HEK293T (cell line): Measurements from ENCODE around the gene ACKR2.
"Not testable (repeated sequence)": the region's sequence is repeated elsewhere in the genome, so short reads cannot be mapped to it uniquely, and the experiment has no call there.

Experiments
- CTCF ChIA-PET: fragments of 350-600 bp; formaldehyde crosslinking; extraction: SDS; loops from one replicate; lab custom pipeline; 2021; ENCODE audit warnings: antibody characterized with exemption, inconsistent platforms; lab: Yijun Ruan, JAX
- POLR2A ChIA-PET: fragments of 350-600 bp; formaldehyde crosslinking; extraction: SDS; loops from one replicate; lab custom pipeline; 2020; ENCODE audit warnings: antibody characterized with exemption, inconsistent platforms; lab: Yijun Ruan, JAX
- DNase-seq: peaks from one replicate; pipeline ENCODE4 v3.0.0; 2012; ENCODE audit warnings: mixed read lengths; ENCODE audit errors: extremely low spot score
- ARNT ChIP-seq: fragments of 450-650 bp; IDR thresholded peaks from 2 replicates; pipeline ENCODE4 v1.6.1; 2017; ENCODE audit warnings: mild to moderate bottlenecking
- BHLHE40 ChIP-seq: fragments of 450-650 bp; IDR thresholded peaks from 2 replicates; pipeline ENCODE4 v1.6.1; 2016; ENCODE audit warnings: mild to moderate bottlenecking, moderate library complexity, borderline replicate concordance
- CTBP1 ChIP-seq: fragments of 450-650 bp; IDR thresholded peaks from 2 replicates; pipeline ENCODE4 v1.6.1; 2016; ENCODE audit warnings: borderline replicate concordance
- ELF4 ChIP-seq: fragments of 450-650 bp; IDR thresholded peaks from 2 replicates; pipeline ENCODE4 v1.6.1; 2017; ENCODE audit warnings: antibody characterized with exemption
- FOXA1 ChIP-seq: fragments of 450-650 bp; IDR thresholded peaks from 2 replicates; pipeline ENCODE4 v1.6.1; 2016; ENCODE audit warnings: mild to moderate bottlenecking
- FOXK2 ChIP-seq: fragments of 450-650 bp; IDR thresholded peaks from 2 replicates; pipeline ENCODE4 v1.6.1; 2016; ENCODE audit warnings: mild to moderate bottlenecking
- FOXM1 ChIP-seq: fragments of 450-650 bp; IDR thresholded peaks from 2 replicates; pipeline ENCODE4 v1.6.1; 2017; ENCODE audit warnings: mild to moderate bottlenecking, borderline replicate concordance
- HDGF ChIP-seq: fragments of 450-650 bp; IDR thresholded peaks from 2 replicates; pipeline ENCODE4 v1.6.1; 2017; ENCODE audit warnings: antibody characterized with exemption, borderline replicate concordance
- L3MBTL2 ChIP-seq: fragments of 450-650 bp; conservative IDR thresholded peaks from 2 replicates; pipeline ENCODE4 v1.6.1; 2016; ENCODE audit warnings: mild to moderate bottlenecking
- LEF1 ChIP-seq: fragments of 450-650 bp; IDR thresholded peaks from 2 replicates; pipeline ENCODE4 v1.6.1; 2017; ENCODE audit warnings: mild to moderate bottlenecking, borderline replicate concordance
- NFRKB ChIP-seq: fragments of 450-650 bp; IDR thresholded peaks from 2 replicates; pipeline ENCODE4 v1.6.1; 2016; ENCODE audit warnings: mild to moderate bottlenecking, moderate library complexity
- PKNOX1 ChIP-seq: fragments of 450-650 bp; IDR thresholded peaks from 2 replicates; pipeline ENCODE4 v1.6.1; 2016
- SP1 ChIP-seq: fragments of 450-650 bp; IDR thresholded peaks from 2 replicates; pipeline ENCODE4 v1.6.1; 2017
- SUZ12 ChIP-seq: fragments of 450-650 bp; IDR thresholded peaks from 2 replicates; pipeline ENCODE4 v1.6.1; 2016; ENCODE audit warnings: mild to moderate bottlenecking
- TARDBP ChIP-seq: fragments of 450-650 bp; IDR thresholded peaks from 2 replicates; pipeline ENCODE4 v1.6.1; 2016
- ZNF384 ChIP-seq: fragments of 450-650 bp; IDR thresholded peaks from 2 replicates; pipeline ENCODE4 v1.6.1; 2016

The ACKR2 gene

DNA sequence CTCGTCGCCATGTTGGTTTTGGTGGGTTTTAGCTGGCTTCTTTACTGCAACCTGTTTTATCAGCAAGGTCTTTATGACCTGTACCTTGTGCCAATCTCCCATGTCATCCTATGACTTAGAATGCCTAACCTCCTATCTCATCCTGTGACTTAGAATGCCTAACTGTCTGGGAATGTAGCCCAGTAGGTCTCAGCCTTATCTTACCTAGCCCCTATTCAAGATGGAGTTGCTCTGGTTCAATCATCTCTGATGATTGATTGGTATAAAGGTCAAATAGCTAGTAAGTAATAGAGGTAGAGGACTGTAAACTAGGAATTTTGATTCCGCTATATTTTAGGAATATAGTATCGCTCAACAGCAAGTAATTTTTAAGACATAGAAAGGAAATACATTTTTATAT is 1.3 kb upstream of the ACKR2 start:
- no peak for TF ChIP-seq ELF4
- TF ChIP-seq FOXK2: no peak
- TF ChIP-seq PKNOX1: no peak
- no peak for TF ChIP-seq CTBP1
- no peak for TF ChIP-seq BHLHE40
- no peak for TF ChIP-seq NFRKB
- TF ChIP-seq ZNF384: no peak
- no peak for TF ChIP-seq LEF1
- TF ChIP-seq SP1: no peak
- no peak for TF ChIP-seq ARNT
- no peak for TF ChIP-seq FOXA1
- TF ChIP-seq SUZ12: no peak
- no peak for TF ChIP-seq TARDBP
- TF ChIP-seq L3MBTL2: no peak
- no peak for TF ChIP-seq FOXM1
- CTCF ChIA-PET: no interaction called here
- POLR2A ChIA-PET: no interaction called here
- no peak for DNase-seq

DNA sequence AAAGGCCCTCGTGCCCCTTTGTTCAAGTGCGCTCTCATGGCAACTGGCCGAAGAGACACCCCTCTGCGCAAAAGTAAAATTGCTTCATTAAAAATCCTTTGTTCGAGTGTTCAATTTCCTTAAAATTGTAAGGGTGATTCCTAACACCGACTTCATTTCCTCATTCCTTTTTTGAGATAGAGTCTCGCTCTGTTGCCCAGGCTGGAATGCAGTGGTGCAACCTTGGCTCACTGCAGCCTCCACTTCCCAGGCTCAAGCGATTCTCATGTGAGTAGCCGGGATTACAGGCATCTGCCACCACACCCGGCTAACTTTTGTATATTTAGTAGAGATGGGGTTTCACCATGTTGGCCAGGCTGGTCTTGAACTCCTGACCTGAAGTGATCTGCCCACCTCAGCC is 1.5 kb downstream of the ACKR2 start:
- POLR2A ChIA-PET, CTCF ChIA-PET, DNase-seq: not testable (repeated sequence)

- CTCF ChIA-PET, POLR2A ChIA-PET, DNase-seq: not testable (repeated sequence)
These were observed 2.1 kb downstream of the ACKR2 start for GRCh38 chr3:42811118-42811883.

GRCh38 chr3:42814246-42814645 is 5.0 kb downstream of the ACKR2 start:
- POLR2A ChIA-PET: interaction anchor here (4.3 kb wide), 1 partner anchor 10 kb away, joined by 36 read pairs; the partner anchor contains the start of gene HIGD1A
- CTCF ChIA-PET: no interaction called here
- no peak for TF ChIP-seq FOXM1
- DNase-seq: no peak

DNA sequence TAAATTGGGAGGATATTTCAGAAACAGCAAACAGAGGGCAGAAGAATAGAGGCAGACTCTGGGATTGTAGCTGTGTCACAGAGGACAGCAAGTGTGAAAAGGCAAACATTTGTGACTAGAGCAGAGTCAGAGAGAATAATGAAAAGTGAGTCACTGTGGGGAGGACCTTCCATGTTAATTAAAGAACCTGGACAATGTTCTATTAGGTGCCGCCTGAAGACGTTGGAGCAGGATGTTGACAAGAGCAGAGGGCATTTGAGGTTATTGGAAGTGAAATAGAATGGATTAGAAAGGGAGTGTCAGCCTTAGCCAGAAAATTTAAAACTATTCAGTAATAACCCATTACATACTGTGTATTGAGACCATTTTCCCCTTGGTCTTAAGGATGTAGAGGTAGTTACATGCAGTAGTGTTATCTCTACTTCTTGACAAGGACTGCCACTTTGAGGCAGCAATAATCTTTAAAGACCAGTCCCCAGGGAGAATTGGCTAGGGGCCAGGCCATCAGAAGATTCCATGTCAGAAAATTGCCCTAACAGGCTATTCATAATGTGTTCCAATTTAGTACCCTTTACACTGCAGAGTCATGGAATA is 5.8 kb downstream of the ACKR2 start:
- ChIA-PET POLR2A (interaction anchor here (4.3 kb wide), 1 partner anchor 10 kb away, joined by 36 read pairs; the partner anchor contains the start of gene HIGD1A), CTCF (interaction anchor here (0.7 to 0.9 kb wide), 2 partner anchors 15 to 66 kb away, joined by 4 read pairs; no protein-coding TSS in a partner anchor)
- no peak for DNase-seq
- no peak for TF ChIP-seq FOXK2
- no peak for TF ChIP-seq HDGF
- no peak for TF ChIP-seq ELF4
- TF ChIP-seq SP1: no peak
- TF ChIP-seq PKNOX1: no peak
- no peak for TF ChIP-seq LEF1
- TF ChIP-seq ZNF384: no peak

- no peak for DNase-seq
- TF ChIP-seq TARDBP (no peak), FOXM1 (no peak), ELF4 (no peak), PKNOX1 (peak; percentile 26; the same call in 1 of the 2 replicates)
- POLR2A ChIA-PET: interaction anchor here (4.3 kb wide), 1 partner anchor 11 kb away, joined by 36 read pairs; the partner anchor contains the start of gene HIGD1A
- CTCF ChIA-PET: interaction anchor here (0.6 to 1.2 kb wide), 5 partner anchors 11 to 78 kb away, joined by 3 to 4 read pairs (median 4); partner anchors contain the start of gene HIGD1A
These were observed 6.6 kb downstream of the ACKR2 start for GRCh38 chr3:42815826-42816225.

GRCh38 chr3:42819351-42819965 is 10.2 kb downstream of the ACKR2 start:
- TF ChIP-seq TARDBP (no peak), ARNT (no peak), PKNOX1 (no peak), SP1 (no peak), SUZ12 (no peak), BHLHE40 (no peak), FOXK2 (no peak), LEF1 (no peak), ELF4 (no peak), FOXM1 (no peak), L3MBTL2 (no peak), HDGF (no peak), ZNF384 (no peak)
- DNase-seq: peak; percentile 55
- ChIA-PET POLR2A (interaction anchor here (0.8 to 5.2 kb wide), 3 partner anchors 15 to 219 kb away, joined by 4 to 32 read pairs (median 4); partner anchors contain the start of genes HIGD1A and NKTR), CTCF (interaction anchor here (0.6 to 1.6 kb wide), 3 partner anchors 32 to 136 kb away, joined by 3 to 4 read pairs (median 3); no protein-coding TSS in a partner anchor)
